NAMALWA (cell line): Measurements from ENCODE around the gene ALOX12B.
"Not testable (repeated sequence)": the region's sequence is repeated elsewhere in the genome, so short reads cannot be mapped to it uniquely, and the experiment has no call there.

Source experiments
- DNase-seq: peaks from one replicate; pipeline ENCODE4 v3.0.0-alpha.2; 2015; ENCODE audit warnings: low spot score

Gene ALOX12B

DNA sequence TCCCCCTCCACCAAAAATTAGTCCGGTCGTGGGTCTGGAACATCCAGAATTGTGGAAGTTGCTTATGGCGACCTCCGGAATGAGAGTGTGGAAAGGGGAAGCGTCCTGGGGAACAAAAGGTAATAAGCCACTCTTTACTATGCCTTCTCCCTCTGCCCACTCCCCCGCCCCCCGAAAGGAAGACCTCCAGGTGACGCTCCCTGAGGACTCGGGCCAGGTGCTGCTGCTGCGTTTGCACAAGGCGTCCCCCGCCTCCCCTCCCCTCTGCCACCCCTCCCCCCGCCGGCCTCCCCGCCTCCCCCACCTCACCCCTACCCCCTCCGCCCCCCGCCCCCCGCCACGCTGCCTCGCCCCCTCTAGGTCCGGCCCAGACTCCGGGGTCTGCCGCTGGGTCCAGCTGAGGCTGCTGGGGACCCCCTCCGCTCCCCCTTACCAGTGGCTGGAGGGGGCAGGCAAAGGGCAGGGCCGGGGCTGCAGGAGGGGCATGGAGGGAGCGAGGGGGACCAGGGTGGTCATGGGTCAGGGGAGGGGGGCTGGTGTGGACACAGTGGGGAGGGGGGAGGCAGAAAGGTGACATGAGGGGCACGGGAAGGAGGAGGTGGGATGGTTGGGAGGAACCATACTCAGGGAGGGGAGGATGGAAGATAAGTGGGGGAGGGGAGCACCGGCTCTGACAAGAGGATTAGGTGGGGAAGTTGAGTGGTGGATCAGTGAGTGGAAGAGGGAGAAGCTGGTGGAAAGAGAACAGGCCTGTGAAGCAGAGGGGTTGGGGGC lies 23.6 kb downstream of the ALOX12B start:
- DNase-seq, result no peak

- DNase-seq, result no peak
Measured at GRCh38 chr17:8062807-8063483, 24.6 kb downstream of the ALOX12B start.

- DNase-seq, result no peak
Measured at GRCh38 chr17:8062435-8062806, 25.1 kb downstream of the ALOX12B start.

GRCh38 chr17:8061851-8062250 lies 25.7 kb downstream of the ALOX12B start:
- DNase-seq, result not testable (repeated sequence)

GRCh38 chr17:8060274-8060673 lies 27.2 kb downstream of the ALOX12B start:
- peak; percentile 79 for DNase-seq

- DNase-seq, result no peak
Measured at GRCh38 chr17:8059131-8059530, 28.4 kb downstream of the ALOX12B start.

DNA sequence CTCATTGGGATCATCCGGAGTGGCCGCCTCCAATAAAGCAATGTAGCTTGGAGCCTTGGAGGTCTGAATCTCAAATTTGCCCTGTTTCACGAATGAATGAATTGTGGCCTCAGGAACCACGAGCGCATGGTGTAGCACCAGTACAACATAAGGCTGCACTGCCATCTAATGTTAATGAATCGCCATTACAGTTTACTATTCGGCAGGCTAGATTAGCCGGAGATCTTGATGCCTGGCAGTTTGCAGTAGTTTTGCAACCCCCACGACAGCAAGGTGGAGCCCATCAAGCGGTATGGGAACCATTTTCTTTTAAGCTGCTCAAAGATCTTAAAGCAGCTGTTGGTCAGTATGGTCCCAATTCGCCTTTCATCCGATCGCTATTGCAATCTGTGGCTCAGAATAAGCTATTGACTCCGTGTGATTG lies 29.8 kb downstream of the ALOX12B start:
- DNase-seq, result peak; percentile 84

DNA sequence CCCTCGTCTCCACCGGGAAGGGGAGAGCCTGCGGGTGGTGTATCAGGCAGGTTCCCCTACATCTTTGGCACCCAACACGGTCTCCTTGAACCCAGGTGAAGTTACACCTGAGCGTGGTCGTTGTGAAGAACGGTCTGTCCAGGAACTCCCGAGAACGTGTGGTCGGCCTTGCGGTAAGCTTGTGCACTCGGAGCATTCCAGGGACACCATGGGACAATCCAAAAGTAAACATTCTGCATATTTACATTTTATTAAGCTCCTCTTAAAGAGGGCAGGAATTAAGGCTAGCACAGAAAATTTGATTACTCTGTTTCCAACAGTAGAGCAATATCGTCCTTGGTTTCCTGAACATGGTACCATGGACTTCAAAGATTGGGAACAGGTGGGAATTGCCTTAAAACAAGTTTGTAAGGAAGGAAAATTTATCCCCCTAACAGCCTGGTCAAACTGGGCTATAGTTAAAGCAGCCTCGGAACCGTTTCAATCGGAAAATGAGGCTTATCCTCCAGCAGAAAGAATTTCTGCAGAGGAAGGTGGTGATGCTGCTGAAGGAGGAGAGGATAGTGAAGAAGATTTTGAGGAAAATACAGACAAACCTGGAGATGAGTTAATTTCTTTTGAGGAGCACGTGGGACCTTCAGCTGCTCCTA lies 30.4 kb downstream of the ALOX12B start:
- DNase-seq, result no peak

GRCh38 chr17:8056232-8056975 lies 31.1 kb downstream of the ALOX12B start:
- peak; percentile 27 for DNase-seq

GRCh38 chr17:8055851-8056231 lies 31.7 kb downstream of the ALOX12B start:
- DNase-seq, result no peak

GRCh38 chr17:8053600-8053999 lies 33.9 kb downstream of the ALOX12B start:
- DNase-seq, result no peak

GRCh38 chr17:8052256-8053252 lies 35.0 kb downstream of the ALOX12B start:
- DNase-seq, result no peak

DNA sequence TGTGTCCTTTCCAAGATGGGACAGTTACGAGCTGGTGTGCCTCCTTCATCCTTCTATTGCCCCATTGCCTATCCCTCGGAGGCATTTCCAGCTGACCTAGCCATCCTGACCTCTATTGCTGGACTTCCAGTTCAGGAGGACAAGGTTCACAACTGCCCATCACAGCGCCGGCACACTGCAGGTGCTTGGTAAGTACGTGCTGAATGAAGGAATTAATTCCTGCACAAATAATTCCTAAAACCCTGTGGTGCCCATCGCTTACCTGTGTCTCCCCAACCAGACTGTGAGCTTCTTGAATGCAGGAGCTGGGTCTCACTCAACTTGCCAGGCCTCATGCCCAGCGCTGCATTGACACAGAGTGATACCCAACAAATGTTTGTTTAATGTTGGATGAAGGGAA lies 35.7 kb downstream of the ALOX12B start:
- no peak for DNase-seq

GRCh38 chr17:8048736-8049135 lies 38.8 kb downstream of the ALOX12B start:
- no peak for DNase-seq

DNA sequence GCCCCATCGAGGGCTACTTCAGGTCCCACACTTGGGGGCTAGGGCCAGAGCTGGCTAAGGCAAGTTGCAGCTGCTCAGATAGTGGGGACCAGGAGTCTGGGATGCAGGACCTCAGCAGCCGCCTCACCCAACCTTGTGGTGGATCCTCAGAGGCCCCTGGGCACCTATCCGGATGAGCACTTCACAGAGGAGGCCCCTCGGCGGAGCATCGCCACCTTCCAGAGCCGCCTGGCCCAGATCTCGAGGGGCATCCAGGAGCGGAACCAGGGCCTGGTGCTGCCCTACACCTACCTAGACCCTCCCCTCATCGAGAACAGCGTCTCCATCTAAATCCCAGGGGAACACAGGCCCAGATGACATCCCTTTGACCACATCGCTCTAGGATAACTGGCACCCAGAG lies 39.3 kb downstream of the ALOX12B start:
- DNase-seq, result no peak

DNA sequence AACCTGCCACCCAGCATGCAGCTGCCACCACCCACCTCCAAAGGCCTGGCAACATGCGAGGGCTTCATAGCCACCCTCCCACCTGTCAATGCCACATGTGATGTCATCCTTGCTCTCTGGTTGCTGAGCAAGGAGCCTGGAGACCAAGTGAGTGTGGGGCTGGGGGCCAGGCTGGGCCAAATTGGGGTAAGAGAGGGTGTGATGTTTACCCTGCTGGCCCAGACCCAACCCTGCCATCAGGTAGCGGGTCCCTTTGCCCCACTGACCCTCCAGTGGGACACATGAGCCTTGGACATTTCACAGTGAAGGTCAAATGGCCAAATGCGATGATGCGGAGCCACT lies 39.8 kb downstream of the ALOX12B start:
- DNase-seq, result no peak

- DNase-seq, result no peak
Measured at GRCh38 chr17:8046929-8047768, 40.4 kb downstream of the ALOX12B start.

DNA sequence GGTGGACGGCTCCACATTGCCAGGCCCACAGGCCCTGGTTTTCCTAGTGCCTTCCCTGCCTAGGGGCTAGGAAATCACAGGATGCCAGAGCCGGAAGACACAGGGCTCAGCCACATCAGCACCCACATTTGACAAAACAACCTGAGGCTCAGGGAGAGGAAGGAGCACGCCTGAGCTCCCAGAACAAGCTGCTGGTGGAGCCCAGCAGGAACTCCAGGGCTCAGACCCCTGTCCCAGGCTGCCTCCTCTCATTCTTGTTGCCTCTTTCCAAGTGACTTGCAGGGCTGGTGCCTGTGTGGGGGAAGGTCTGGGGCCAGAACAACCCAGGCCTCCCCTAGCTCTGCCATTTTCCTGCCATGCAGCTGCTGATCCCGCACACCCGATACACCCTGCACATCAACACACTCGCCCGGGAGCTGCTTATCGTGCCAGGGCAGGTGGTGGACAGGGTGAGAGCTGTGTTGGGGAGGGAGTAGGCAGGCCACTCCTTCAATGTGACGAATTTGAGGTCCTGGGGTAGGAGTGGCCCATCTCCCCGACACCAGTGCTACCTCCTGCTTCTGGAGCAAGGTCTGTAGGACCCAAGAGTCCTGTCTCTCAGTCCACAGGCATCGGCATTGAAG lies 41.1 kb downstream of the ALOX12B start:
- no peak for DNase-seq

DNA sequence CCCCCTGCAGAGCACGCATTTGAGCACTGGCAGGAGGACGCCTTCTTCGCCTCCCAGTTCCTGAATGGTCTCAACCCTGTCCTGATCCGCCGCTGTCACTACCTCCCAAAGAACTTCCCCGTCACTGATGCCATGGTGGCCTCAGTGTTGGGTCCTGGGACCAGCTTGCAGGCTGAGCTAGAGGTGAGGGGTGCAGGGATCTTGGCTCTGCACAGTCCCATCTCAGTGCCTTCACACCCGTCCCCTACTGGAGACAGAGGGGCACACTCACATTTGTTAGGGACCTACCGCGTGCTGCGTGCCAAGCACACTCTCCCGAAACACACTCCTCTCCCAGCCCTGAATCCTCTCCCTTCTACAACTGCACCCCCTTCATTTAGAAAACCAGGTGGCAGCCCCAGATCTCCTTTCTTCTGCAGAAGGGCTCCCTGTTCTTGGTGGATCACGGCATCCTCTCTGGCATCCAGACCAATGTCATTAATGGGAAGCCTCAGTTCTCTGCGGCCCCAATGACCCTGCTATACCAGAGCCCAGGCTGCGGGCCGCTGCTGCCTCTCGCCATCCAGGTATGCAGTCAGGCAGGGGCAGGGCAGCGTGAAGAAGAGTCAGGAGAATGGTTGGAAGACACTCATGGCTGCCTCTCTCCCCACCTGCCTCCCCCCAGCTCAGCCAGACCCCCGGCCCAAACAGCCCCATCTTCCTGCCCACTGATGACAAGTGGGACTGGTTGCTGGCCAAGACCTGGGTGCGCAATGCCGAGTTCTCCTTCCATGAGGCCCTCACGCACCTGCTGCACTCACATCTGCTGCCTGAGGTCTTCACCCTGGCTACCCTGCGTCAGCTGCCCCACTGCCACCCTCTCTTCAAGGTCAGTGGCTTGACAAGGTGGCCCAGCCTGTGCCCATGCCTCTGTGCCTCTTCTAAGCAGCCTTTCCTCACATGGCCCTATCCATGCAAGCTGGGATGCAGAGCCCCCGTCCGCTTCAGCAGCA lies 42.4 kb downstream of the ALOX12B start:
- DNase-seq, result no peak
